Upper lobe of left lung (tissue), 6 donors: ENCODE data around the gene ATP6V1G2. TPM values are rescaled to one million over a fixed set of nuclear protein-coding genes. Genes with fewer than 3 reads are reported as not detected.
"Not testable (repeated sequence)": the region's sequence is repeated elsewhere in the genome, so short reads cannot be mapped to it uniquely, and the experiment has no call there.

Experiments
- ATAC-seq, 2 donors: fragments of 200-7000 bp; cut with Tn5 transposase; one replicate each; pipeline ENCODE4 v1.9.1; 2022; ENCODE audit warnings: mild to moderate bottlenecking in 2 of 2, moderate library complexity in 2 of 2; ENCODE audit not compliant: low FRiP score in 2 of 2
- DNase-seq, 2 donors: peaks; one replicate each; pipeline ENCODE4 v3.0.0-alpha.2; 2019 to 2020
- H3K27ac ChIP-seq, 4 donors: fragments of 200-600 bp; sonication (generic); one replicate each; pipeline ENCODE4 v1.5.1; 2016 to 2019
- H3K27me3 ChIP-seq, 4 donors: fragments of 200-600 bp; sonication (generic); one replicate each; pipeline ENCODE4 v1.5.1; 2017 to 2019
- H3K36me3 ChIP-seq, 4 donors: fragments of 200-600 bp; sonication (generic); one replicate each; pipeline ENCODE4 v1.5.1; 2016 to 2019
- H3K4me1 ChIP-seq, 4 donors: fragments of 200-600 bp; sonication (generic); one replicate each; pipeline ENCODE4 v1.5.1; 2018 to 2019
- H3K4me3 ChIP-seq, 4 donors: fragments of 200-600 bp; sonication (generic); one replicate each; pipeline ENCODE4 v1.5.1; 2017 to 2019; ENCODE audit warnings: mild to moderate bottlenecking in 2 of 4, moderate library complexity in 1 of 4
- H3K9me3 ChIP-seq, 4 donors: fragments of 200-600 bp; sonication (generic); one replicate each; pipeline ENCODE4 v1.5.1; 2018 to 2019
- EP300 ChIP-seq, 4 donors: sonication (generic); formaldehyde crosslinking; IDR thresholded peaks; one replicate each; pipeline ENCODE4 v1.5.1; 2017; ENCODE audit warnings: antibody characterized with exemption in 4 of 4, control low read depth in 2 of 4
- POLR2A ChIP-seq, 4 donors: fragments of 450-650 bp; IDR thresholded peaks; one replicate each; pipeline ENCODE4 v1.5.1; 2016 to 2017; ENCODE audit warnings: antibody characterized with exemption in 4 of 4, mild to moderate bottlenecking in 2 of 4
- POLR2AphosphoS5 ChIP-seq, 2 donors: sonication (generic); formaldehyde crosslinking; IDR thresholded peaks; one replicate each; pipeline ENCODE4 v1.5.1; 2017; ENCODE audit warnings: antibody characterized with exemption in 2 of 2
- WGBS, 2 donors: methylation state at CpG; one replicate each; pipeline ENCODE4 v1.1.5; 2017 to 2018; 5-methylcytosine and 5-hydroxymethylcytosine counted together
- total RNA-seq, 6 donors: library from RNA; depleted of rRNA in 4 of 6; stranded (reverse); fragments of >200 nt in 4 of 6; gene quantifications; one replicate each; pipeline versions ENCODE4 v1.1.0 to v1.2.1, GENCODE V29; 2016 to 2021
- TF ChIP-seq, protein P1 (sequence below), 6 experiments: fragments of 450-650 bp in 4 of 6; fragments of 200-600 bp in 2 of 6; sonication (generic) in 2 of 6; IDR thresholded peaks; one replicate each; pipeline ENCODE4 v1.5.1; 2016 to 2019; ENCODE audit warnings: antibody characterized with exemption in 6 of 6
- donor health status: DM: no; HTN: no; CAD: no; lungs with moderate emphysema.
- donor health status: DM: no; HTN: yes; CAD: no; lungs with severe emphysema.

ATP6V1G2 gene
- total RNA-seq, 6 donors from 2014 or later, result 0.55 to 2.0 (median 1.1) TPM

DNA sequence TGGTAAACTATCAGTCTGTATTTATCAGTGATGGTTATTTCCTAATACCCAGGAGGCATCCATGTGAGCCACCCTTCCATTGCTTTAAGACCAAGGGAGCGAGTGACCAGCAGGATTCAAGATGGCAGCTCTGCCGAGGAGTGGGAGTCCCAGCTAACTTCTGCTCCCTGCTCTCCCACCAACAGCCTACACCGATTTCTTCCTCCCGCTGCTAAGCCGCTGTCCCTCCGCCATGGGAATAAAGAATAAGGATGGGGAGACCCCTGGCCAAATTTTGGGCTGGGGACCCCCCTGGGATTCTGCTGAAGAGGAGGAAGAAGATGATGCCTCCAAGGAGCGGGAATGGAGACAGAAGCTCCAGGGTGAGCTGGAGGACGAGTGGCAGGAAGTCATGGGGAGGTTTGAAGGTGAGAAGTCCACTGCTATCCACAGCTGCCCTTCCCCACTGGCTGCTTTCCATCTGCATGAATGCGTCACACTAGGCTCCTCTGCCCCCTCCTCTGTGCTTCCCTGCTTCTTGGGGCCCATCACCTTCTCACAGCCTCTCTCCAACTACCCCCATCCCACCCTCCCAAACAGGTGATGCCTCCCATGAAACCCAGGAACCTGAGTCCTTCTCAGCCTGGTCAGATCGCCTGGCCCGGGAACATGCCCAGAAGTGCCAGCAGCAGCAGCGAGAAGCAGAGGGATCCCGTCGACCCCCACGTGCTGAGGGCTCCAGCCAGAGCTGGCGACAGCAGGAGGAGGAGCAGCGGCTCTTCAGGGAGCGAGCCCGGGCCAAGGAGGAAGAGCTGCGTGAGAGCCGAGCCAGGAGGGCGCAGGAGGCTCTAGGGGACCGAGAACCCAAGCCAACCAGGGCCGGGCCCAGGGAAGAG lies 11.3 kb upstream of the ATP6V1G2 start:
- TF ChIP-seq, protein P1, sequence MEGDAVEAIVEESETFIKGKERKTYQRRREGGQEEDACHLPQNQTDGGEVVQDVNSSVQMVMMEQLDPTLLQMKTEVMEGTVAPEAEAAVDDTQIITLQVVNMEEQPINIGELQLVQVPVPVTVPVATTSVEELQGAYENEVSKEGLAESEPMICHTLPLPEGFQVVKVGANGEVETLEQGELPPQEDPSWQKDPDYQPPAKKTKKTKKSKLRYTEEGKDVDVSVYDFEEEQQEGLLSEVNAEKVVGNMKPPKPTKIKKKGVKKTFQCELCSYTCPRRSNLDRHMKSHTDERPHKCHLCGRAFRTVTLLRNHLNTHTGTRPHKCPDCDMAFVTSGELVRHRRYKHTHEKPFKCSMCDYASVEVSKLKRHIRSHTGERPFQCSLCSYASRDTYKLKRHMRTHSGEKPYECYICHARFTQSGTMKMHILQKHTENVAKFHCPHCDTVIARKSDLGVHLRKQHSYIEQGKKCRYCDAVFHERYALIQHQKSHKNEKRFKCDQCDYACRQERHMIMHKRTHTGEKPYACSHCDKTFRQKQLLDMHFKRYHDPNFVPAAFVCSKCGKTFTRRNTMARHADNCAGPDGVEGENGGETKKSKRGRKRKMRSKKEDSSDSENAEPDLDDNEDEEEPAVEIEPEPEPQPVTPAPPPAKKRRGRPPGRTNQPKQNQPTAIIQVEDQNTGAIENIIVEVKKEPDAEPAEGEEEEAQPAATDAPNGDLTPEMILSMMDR (IDR thresholded peaks at IDR 0.05), result no peak
- TF ChIP-seq EP300 (IDR thresholded peaks at IDR 0.05), result no peak
- no peak for TF ChIP-seq POLR2A (IDR thresholded peaks at IDR 0.05)
- no peak for TF ChIP-seq POLR2AphosphoS5 (IDR thresholded peaks at IDR 0.05)
- H3K27ac ChIP-seq, result peak overlapping the region; percentile 80 to 90 (median 82)
- no peaks in the 10 kb centered on the region for H3K27me3 ChIP-seq
- 70 to 78% methylated on average over 23 to 24 of the region's 24 CpGs for WGBS, 2 donors
- H3K4me1 ChIP-seq, result peaks cover 37 to 42% (median 39%) of the 10 kb centered on the region in 4 donors
- no peak overlapping the region for H3K4me3 ChIP-seq
- H3K9me3 ChIP-seq, result no peaks in the 10 kb centered on the region
- peak in 1 of 2 donors; percentile 51 for DNase-seq
- H3K36me3 ChIP-seq, result peaks cover 0 to 46% (median 20%) of the 10 kb centered on the region in 4 donors
- no peak for ATAC-seq

DNA sequence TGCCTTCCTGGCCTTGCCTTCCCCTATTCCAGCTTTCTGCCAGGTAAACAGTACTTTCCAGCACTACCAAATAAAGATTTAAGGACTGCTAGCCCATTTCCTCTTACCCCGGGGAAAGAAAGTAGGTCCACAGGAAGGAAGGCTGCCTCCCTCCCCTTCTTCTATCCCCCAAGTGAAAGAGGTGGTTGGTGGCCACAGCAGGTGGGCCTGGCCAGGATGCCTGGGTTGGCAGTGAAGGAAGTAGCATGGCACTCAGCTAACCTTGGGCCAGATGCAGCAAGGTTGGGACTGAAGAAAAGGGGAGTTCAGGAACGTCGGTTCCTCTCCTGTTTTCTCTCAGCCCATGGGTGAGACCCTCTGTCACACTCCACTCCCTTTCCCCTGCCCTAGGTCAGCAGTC lies 9.9 kb upstream of the ATP6V1G2 start:
- H3K4me1 ChIP-seq, result peaks cover 36 to 40% (median 38%) of the 10 kb centered on the region in 4 donors
- H3K36me3 ChIP-seq, result peaks cover 0 to 48% (median 22%) of the 10 kb centered on the region in 4 donors

DNA sequence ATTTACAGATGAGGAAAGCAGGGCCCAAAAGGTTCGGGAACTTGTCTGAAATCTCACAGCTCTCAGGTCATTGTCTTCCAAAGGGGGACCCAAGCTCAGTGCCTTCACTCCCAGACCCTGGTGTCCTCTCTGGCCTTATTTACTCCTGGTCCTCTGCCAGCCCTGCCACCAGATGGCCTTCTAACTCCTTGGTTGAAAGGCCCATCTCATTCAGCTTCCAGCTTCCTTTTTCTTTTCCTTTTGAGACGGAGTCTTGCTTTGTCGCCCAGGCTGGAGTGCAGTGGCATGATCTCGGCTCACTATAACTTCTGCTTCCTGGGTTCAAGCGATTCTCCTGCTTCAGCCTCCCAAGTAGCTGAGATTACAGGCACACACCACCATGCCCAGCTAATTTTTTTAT lies 5.0 kb upstream of the ATP6V1G2 start:
- Histone ChIP-seq H3K36me3 (peaks cover 0 to 42% (median 12%) of the 10 kb centered on the region in 4 donors), H3K4me1 (peaks cover 12 to 25% (median 17%) of the 10 kb centered on the region in 4 donors), H3K27ac (peak overlapping the region in 2 of 4 donors; percentile 24 to 34)
- DNase-seq (peak in 1 of 2 donors; percentile 82), ATAC-seq (peak in 1 of 2 donors; percentile 22)
- H3K9me3 ChIP-seq, H3K4me3 ChIP-seq, H3K27me3 ChIP-seq: not testable (repeated sequence)
- 37 to 44% methylated on average over 5 of the region's 5 CpGs for WGBS, 2 donors
- TF ChIP-seq, protein P1 (IDR thresholded peaks at IDR 0.05), result peak; percentile 25 to 75 (median 52)

More for the DNA sequence above, 9.9 kb upstream of the ATP6V1G2 start:
- ATAC-seq (no peak), DNase-seq (no peak)
- H3K27ac ChIP-seq, result no peak overlapping the region
- no peaks in the 10 kb centered on the region for H3K27me3 ChIP-seq
- no peak for TF ChIP-seq EP300 (IDR thresholded peaks at IDR 0.05)
- no peak for TF ChIP-seq POLR2AphosphoS5 (IDR thresholded peaks at IDR 0.05)
- TF ChIP-seq, protein P1 (IDR thresholded peaks at IDR 0.05), result no peak
- no peak for TF ChIP-seq POLR2A (IDR thresholded peaks at IDR 0.05)
- no peaks in the 10 kb centered on the region for H3K9me3 ChIP-seq
- no peak overlapping the region for H3K4me3 ChIP-seq
- 67 to 79% methylated on average over 3 of the region's 3 CpGs for WGBS, 2 donors

DNA sequence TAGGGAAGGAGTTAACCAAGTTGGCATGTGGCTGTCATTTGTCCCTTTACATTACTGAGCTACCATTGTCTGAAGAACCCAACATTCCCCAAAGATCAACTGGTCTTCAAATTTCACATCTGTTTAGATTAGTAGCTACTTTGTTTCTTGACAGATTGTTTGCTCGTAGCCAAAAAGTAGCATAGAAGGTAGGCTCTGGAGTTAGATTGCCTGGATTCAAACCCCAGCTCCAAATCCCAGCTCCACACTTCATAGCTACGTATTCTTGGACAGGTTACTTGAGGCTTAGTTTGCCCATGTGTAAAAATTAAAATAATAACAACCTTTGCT lies 2.1 kb upstream of the ATP6V1G2 start:
- DNase-seq (no peak), ATAC-seq (no peak)
- Histone ChIP-seq H3K9me3 (no peaks in the 10 kb centered on the region), H3K36me3 (peaks cover 0 to 30% (median 10%) of the 10 kb centered on the region in 4 donors), H3K27ac (peak overlapping the region; percentile 79 to 87 (median 83)), H3K27me3 (no peaks in the 10 kb centered on the region), H3K4me3 (peak overlapping the region in 2 of 4 donors; percentile 45 to 54), H3K4me1 (peaks cover 12 to 27% (median 18%) of the 10 kb centered on the region in 4 donors)
- TF ChIP-seq, protein P1 (IDR thresholded peaks at IDR 0.05), result no peak
- TF ChIP-seq EP300 (IDR thresholded peaks at IDR 0.05) (no peak), POLR2AphosphoS5 (IDR thresholded peaks at IDR 0.05) (no peak), POLR2A (IDR thresholded peaks at IDR 0.05) (no peak)
- 98 to 100% methylated on average over 2 of the region's 2 CpGs for WGBS, 2 donors
